Medulla oblongata (tissue), 1 donor: ENCODE results near the gene FAM167B.
A peak's percentile ranks its signal among the peaks of the same experiment; 100 is the strongest.

Experiments
- DNase-seq: peaks from one replicate; pipeline ENCODE4 v3.0.0-alpha.2; 2015; ENCODE audit errors: extremely low spot score

The FAM167B gene

DNA sequence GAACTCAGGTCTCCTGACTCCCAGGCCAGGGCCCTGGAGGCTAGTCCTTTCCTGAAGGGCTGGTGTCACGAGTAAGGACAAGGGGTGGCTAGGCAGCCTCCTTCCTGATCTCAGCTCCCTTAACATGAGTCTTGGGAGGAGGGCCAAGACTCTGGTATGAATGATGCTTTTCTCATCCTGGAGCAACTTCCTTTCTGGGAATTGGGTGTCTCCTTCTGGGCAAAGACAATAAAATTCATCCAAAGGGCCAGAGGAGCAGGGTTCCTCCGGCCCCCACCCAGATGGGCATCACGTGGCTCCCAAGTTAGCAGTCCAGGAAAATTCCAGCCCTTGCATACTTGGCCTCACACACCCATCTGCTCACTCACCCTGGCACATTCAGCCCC, at the start of gene FAM167B:
Gene FAM167B, plus strand, starts transcription at position 335 of the 386 bp plus-strand sequence. CDS start 200 bp downstream, outside the sequence.
- DNase-seq, result no peak

DNA sequence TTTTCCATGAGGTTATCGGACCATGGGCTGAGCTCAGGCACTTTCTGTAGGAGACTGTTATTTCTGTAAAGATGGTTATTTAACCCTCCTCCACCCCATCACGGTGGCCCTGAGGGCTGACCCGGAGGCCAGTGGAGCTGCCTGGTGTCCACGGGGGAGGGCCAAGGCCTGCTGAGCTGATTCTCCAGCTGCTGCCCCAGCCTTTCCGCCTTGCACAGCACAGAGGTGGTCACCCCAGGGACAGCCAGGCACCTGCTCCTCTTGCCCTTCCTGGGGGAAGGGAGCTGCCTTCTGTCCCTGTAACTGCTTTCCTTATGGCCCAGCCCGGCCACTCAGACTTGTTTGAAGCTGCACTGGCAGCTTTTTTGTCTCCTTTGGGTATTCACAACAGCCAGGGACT, 49.2 kb upstream of the FAM167B start:
- no peak for DNase-seq

DNA sequence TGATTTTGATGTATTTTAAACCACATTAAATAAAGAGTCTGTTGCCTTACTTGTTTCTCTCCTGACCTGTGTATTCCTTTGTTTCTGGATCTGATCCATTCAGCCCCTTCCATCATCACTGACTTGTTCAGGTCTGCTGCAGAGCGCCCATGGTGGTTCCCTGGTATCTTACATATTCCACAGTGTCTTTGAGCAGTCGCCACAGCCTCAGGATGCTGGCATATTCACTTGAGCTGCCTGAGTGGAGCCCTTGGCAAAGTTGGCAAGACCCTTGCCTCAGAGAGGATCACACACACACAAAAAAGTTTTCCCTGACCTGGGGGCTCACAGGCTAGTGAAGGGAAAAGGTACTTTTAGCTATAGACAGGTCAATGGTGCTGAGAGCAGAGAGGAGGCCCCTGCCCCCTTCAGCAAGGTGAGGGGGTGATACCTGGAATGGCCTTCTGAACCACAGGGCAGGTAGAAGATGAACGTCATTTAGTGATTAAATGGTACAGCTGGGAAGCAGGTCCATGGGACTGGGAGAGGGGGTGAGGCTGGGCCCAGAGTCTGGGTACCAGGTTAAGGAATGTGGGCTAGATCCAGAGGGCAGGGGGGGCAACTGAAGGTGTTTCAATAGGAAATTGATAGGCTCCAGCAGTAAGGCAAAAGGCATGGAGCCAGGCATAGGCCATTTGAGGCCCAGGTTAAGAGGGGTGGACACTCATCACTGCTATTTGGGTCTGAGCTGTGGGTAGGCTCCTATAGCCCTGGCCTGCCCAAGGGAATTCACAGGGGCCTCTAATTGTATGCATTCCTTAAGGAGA, 48.6 kb upstream of the FAM167B start:
- DNase-seq, result no peak

GRCh38 chr1:32199043-32199716, 47.8 kb upstream of the FAM167B start:
- no peak for DNase-seq

DNA sequence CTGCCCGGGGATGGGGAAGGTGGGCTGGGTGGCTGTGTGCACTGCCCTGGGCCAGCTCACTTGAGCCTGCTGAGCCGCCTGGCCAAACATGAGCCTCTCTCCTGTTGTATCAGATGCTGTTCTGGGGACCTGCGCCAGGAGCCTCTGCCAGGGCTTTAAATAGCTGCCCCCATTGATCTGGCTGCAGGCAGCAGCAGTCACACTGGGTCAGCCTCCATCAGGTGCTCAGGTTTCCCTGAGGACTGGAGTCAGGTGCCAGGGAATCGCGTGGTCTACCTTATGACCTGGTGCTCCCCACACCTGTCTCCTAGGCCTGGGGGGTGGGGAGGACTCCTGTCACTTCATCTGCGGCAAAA, 47.3 kb upstream of the FAM167B start:
- DNase-seq, result peak; percentile 59

DNA sequence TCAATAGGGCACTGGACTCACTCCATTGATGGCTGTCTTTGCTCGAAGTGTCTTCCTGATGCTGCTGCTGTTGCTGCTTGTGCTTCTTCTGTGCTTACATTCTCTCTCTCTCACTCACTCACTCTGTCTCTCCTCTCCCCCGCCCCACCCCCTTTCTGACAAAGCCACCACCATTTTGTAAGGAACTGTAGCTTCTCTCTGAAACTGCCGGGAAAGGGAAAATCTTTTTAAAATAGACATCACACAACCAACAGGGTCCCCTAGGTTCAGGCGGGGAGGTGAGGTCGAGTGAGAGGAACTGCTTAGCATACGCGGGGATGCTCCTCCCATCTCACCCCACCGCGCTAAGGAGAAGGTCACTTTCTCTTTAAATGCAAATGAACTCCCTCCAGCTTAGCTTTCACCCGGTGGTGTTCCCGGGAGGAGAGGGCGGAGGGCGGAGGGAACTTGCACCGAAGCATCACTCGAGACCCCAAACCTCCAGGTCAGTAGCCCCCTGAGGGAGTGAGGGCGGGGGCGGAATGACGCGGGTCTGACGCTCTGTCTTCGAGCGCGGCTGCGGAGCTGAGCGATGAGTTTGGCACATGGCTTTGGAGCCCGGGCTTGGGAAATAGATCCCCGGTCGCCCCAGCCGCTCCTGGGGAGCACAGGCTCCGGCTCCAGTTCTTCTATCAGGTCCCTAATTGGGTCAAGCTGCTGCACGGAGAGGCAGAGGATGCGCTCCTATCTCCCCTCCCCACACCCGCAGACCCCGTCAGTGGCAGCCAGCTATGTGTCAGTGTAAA, 46.6 kb upstream of the FAM167B start, which contains the start of gene CCDC28B:
Gene CCDC28B, plus strand, starts transcription at position 370 of the 785 bp plus-strand sequence. CDS start 1,341 bp downstream, outside the sequence.
- DNase-seq, result peak; percentile 69

DNA sequence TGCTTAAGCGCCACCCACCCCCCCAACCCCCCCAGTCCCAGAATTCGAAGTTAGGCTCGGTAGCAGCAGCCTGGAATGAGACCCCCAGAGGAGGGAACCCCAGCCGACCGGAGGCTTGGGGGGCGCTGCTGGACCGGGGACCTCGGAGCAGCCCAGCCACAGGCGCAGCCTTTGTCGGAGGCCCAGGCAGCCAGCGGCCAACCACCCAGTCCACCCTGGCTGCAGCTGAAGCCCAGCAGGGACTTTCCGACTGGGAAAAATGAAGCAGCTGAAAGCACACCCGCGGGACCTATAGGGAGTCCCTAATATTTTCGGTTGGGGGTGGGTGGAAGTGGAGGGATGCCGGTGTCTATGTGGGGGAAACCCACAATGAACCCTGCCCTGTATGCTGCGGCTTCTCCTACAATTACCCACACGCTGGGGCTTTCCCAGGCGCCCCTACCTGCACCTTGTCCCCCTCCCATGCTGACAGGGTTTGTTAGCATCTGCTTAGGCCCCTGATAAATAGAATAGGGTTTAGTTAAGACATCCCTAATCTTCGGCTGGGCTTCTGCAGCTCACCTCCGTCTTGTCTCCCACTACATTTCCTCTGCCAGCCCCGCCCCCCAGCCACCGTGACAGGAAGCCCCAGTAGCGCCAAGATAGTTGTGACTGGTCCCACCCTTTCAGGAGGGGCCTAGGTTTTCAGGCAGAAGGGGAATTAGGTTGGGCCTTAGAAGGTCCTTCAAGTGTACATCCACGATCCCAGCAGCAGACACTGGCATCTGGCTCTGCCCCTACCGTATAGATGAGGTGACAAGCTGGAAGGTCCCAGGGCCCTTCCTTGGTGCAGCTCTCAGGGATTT, 45.8 kb upstream of the FAM167B start:
- DNase-seq, result peak; percentile 53

GRCh38 chr1:32204943-32205361, 42.1 kb upstream of the FAM167B start:
- DNase-seq, result no peak

GRCh38 chr1:32205401-32206370, 41.3 kb upstream of the FAM167B start, which contains the start of gene IQCC:
TSS of gene IQCC (plus strand) at chr1:32205671. CDS start at chr1:32205682, 11 bp downstream.
- peak; percentile 90 for DNase-seq

DNA sequence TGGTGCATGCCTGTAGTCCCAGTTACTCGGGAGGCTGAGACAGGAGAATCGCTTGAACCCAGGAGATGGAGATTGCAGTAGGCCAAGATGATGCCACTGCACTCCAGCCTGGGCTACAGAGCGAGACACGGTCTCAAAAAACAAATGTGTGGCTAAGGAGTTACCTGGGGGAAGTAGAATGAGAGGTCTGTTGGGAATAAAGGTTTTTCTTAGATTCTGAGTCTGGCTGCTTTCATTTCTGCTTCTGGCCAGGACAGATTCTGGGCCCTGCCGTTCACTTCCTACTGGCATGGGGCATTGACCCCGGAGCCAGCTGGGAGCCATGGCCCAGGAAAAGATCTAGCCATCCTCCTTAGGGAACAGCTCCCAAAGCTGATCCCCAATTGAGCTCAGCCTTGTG, 38.6 kb upstream of the FAM167B start:
- DNase-seq, result no peak

GRCh38 chr1:32208891-32209328, 38.1 kb upstream of the FAM167B start, which contains the start of gene DCDC2B:
TSS of gene DCDC2B (plus strand) at chr1:32209089. CDS start at chr1:32209094, 5 bp downstream.
- DNase-seq, result no peak

GRCh38 chr1:32215629-32216480, 31.2 kb upstream of the FAM167B start:
- DNase-seq, result peak; percentile 82

GRCh38 chr1:32216566-32216965, 30.5 kb upstream of the FAM167B start:
- DNase-seq, result no peak

GRCh38 chr1:32219022-32219421, 28.0 kb upstream of the FAM167B start:
- DNase-seq, result no peak

GRCh38 chr1:32220746-32221580, 26.1 kb upstream of the FAM167B start:
- DNase-seq, result no peak

DNA sequence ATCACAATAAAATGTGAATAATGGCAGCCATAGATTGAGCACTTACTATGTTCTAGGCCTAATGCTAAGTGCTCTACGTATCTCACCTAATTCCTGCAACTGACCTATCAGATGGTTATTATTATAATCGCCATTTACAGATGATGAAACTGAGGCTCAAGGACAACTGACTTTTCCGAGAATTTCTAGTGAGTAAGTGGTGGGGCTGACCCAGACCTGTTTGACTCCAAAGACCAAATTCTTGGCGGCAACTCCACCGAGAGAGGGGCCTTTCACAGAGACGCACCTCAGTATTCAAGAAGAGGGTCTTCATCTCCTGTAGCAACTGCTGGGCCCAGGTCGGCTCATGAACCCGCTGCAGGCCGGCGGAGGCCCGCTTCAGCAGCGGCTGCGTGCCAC, 25.4 kb upstream of the FAM167B start:
- DNase-seq, result no peak

- peak; percentile 96 for DNase-seq
These were observed 24.9 kb upstream of the FAM167B start, which contains the start of the genes EIF3I and TMEM234 for GRCh38 chr1:32221980-32222755. TSS of gene EIF3I (plus strand) at chr1:32222407. CDS start at chr1:32222442, 35 bp downstream. TSS of gene TMEM234 (minus strand) at chr1:32222353. CDS start at chr1:32222322, 31 bp downstream.
